Measurements from ENCODE around the gene GPATCH8.

- no peak for TF ChIP-seq CTCF (optimal IDR thresholded peaks at IDR 0.05 in 1 of 3, IDR thresholded peaks at IDR 0.05 in 1 of 3, conservative IDR thresholded peaks at IDR 0.05 in 1 of 3; ENCODE audit: extremely low read depth in 1 of 3, insufficient read depth in 2 of 3, low read length in 3 of 3)
- no peak for TF ChIP-seq EZH2 (IDR thresholded peaks at IDR 0.05; ENCODE audit: low read length)
Observed at GRCh38 chr17:44442806-44443205, 60.4 kb downstream of the GPATCH8 start.

All from keratinocyte (primary cell).